ENCODE data around the gene LILRA5.
A peak's percentile ranks its signal among the peaks of the same experiment; 100 is the strongest.
"Not testable (repeated sequence)": the region's sequence is repeated elsewhere in the genome, so short reads cannot be mapped to it uniquely, and the experiment has no call there.

Gene LILRA5

DNA sequence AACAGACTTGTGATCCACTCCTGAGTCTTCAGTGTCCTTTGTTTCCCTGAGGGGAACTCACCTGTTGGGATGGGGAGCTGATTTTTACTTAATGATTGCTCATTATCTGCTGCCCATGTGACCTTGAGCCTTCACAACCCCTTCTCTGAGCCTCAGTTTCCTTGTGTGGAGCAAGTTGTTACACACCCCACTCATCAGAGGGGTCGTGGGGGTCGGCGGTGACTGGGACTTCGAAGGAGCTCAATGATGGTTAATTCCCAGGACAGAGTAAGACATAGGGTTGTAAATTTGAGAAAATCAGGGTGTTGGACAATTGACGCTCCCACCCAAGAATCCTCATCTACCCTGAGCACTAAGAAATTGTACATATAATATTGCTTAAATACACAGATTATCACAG lies 13.5 kb downstream of the LILRA5 start:
- no peak for DNase-seq

- no peak for DNase-seq
Measured at GRCh38 chr19:54299126-54299498, 13.9 kb downstream of the LILRA5 start.

- DNase-seq, result no peak
Measured at GRCh38 chr19:54298357-54299125, 14.4 kb downstream of the LILRA5 start.

DNA sequence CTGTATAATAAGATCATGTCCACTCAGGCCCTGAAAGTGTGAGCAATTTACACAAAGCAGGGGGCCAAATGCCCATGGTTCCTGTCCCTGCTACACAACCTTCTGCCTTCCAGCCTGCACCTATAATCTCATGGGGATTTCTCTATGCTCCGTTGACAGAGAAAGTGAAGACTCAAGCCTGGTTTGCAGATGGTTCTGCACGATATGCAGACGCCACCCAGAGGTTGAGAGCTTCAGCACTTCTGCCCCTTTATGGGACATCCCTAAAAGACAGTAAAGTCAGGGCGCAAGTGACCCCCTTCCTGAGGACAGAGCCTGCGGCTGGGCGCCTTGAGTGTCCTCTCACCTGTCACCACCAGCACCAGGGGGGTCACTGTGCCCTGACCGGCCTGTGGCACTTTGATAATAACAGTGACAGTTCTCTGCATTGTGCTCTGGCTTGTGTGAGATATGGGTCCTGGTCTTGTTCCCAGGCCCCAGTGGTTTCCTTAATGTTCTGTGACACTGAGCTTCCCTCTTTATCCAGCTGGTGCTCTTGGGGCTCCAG lies 15.1 kb downstream of the LILRA5 start:
- peak; percentile 62 for DNase-seq

DNA sequence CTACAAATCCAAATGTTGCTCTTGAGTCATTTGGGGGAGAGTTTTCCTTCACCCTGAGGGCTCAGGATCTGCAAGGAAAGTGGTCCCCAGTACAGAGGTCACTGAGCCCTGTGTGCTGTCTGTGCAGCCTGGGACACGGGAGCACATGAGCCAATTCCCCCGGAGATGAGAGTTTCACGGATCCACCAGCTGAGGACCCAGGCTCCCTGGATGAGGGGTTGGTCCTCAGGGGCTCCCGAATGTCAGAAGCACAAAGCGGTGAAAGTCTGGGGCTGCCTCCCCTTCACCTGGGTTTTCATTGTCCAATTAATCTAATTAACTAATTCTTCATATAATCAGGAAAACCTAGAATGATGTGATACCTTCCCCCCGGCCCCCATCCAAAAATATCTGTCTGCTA lies 18.4 kb downstream of the LILRA5 start:
- DNase-seq, result no peak

DNA sequence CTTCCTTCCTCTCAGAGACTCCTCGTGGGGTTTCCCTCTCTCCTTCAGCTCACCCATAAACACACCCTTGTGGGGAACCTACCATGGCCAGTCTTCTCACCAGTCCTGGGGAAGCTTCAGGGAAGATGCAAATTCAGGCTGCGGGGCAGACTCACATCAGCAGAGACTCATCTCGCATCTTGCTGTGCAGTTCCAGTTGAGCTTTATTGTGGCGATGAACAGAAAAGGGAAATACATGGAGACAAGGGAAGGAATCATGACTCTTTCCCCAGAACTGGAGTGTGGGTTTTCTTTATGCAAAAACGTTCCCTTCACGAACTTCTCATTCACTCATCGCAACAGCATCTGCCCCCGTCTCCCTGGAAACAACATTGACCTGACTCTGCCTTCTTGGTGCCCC lies 23.8 kb downstream of the LILRA5 start:
- DNase-seq, result not testable (repeated sequence)

DNA sequence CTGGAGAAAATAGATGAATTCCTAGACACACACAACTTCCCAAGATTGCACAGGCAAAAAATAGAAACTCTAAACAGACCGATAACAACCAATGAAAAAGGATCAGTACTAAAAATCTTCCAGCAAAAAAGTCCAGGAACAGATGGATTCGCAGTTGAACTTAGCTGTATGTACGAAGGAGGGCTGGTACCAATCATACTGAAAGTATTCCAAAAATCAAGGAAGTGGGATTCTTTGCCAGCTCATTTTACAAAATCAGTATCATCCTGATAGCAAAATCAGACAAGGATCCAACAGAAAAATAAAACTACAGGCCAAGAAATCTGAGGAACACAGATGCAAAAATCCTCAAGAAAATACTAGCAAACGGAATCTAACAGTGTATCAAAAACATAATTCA lies 25.5 kb downstream of the LILRA5 start:
- no peak for DNase-seq

DNA sequence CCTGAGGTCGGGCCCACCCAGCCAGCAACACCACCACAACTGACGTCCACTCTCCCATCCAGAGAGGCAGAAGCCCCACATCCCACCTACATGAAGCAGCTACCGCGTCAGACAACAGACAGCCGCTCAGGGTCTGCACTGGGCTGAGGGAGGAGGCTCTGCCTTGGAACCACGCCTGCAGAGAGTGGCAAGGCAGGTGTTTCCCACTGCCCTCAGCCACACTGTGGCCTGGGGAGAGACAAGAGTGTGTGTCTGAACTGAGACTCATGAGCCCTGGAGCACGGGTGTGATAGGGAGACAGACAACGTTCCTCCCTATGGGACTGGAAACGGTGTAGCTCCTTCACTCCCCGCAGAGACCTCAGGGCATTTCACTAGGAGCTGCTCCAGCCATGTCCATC lies 26.7 kb downstream of the LILRA5 start:
- DNase-seq, result not testable (repeated sequence)

DNA sequence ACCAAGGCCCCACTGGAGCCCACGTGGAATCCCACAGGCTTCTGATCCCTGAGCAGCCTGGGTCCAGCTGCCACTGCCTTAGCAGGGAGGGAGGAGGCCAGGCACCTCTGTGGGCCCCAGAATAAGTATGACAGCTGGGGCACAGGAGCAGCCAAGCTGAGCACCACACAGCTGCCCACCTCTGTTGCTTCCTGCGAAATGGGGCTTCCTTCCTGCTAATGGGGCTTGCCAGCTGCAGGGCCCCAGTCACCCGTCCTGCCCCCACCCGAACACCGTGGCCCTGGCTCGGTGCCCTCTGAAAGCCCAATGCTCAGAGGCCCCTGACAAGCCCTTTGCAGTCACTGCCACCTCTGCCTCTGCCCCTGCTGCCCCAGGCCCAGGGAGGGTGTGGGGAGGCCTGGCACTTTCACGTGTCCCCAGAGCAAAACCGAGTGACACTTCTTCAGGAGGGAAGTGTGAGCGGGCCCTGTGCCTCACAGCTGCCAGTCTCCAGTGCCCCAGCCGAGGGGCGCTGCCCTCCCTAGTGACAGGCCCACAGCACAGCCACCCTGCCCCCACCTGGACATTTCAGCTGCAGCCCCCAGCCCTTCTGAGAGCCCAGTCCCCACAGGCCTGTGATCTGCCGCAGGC lies 27.4 kb downstream of the LILRA5 start:
- DNase-seq, result not testable (repeated sequence)

DNA sequence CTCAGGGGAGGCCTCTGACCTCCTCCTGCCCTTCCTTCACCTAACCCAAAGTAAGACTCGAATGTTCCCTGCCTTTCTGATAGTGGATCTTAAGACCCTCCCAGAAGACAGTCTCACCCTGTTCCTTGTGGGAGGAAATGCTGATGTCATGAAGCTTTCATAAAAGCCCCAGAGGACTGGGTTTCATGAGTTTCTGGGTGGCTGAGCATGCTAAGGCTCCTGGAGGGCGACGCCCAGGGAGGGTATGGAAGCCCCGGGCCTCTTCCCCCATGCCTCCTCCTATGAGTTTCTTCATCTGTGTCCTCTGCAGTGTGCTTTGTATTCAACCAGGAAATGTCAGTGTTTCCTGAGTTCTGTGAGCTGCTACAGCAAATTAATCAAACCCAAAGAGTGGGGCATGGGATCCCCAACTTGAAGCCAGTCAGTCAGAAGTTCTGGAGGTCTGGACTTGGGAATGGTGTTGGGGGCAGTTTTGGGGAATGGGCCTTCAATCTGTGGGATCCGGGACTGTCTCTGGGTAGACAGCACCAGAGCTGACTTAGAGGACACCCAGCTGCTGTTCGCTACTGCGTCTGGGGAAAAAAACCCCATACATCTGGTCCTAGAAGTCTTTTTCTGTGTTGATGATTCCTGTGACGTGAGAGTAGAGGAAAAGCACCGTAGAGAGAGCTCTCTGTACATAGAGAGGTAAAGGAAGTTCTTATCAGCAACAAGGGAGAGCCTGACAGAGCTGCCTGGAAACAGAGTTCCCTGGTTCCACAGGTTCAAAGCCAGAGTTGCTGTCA lies 30.1 kb downstream of the LILRA5 start:
- peak; percentile 40 for DNase-seq

DNA sequence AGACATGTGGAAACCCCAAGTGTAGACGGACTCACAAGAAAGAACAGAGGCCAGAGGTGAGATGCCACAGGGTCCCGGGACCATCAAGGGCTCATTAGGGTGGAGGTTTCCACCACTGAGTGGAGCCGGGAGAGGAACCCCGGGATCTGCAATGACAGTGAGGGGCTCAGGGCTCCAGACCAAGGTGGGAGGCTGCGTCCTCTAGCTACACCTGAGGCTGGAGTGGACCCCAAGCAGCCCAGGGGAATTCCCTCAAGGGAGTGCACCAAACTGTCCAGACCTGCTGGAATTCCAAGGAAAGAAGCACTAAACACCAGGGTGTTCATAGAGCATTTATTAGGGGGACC lies 31.3 kb downstream of the LILRA5 start:
- DNase-seq, result not testable (repeated sequence)

DNA sequence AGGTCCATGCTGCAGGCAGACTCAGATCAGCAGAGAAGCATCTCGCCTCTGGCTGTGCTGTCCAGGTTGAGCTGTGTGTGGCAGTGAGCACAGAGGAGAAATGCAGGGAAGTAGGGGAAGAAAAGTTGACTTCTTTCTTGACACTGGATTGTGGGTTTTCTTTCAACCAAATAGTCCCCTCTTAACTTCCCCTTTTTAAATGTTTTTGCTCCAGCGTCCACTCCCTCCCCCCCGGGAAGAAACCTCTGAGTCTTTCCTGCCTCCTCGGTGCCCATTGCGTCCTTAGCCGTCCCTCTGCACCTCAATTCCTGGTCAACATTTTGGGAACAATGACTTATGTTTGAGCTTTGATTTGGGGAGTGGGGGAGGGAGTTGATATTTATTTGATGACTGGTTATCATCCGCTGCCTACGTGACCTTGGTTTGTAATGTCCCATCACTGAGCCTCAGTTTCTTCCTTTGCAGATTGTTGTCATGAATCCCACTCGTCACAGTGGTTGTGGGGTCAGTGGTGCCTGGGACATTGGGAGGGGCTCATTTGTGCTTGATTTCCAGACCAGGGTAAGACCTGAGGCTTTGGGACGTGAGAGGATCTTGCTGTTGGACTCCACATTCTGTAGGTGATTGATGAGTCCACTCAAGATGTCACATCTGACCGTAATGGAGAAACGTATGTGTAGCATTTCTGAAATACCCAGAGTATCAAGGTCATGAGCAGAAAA lies 31.8 kb downstream of the LILRA5 start, which contains the start of gene LILRB2:
Gene LILRB2 (minus strand): TSS at position 104 of the 722 bp plus-strand sequence. CDS start 614 bp downstream, outside the sequence.
- DNase-seq, result peak; percentile 71

GRCh38 chr19:54280441-54280840 lies 32.5 kb downstream of the LILRA5 start:
- DNase-seq, result not testable (repeated sequence)

- DNase-seq, result not testable (repeated sequence)
Measured at GRCh38 chr19:54280025-54280424, 32.9 kb downstream of the LILRA5 start.

DNA sequence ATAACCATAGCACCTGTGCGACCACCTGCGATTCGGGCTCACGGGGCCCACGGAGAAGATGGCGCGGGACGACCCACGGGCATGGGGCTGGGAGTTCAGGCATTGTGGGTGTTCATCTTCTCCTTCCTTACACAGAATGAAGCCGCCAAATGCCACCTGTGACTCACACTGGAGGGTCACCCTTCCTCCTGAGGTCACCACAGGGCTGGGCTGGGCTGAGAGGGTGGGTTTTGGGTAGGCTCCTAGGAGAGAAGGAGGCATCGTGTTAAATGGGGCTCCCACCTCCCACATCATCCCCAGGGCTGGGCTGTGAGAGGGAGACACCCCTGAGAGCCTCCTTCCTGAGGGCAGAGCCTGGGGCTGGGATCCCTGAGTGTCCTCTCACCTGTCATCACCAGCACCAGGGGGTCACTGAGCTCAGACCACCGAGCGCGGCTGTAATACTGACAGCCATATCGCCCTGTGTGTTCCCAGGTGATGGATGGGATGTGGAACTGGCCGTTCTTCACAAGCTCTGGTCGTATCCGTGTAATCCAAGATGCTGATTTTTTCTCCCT lies 33.5 kb downstream of the LILRA5 start:
- DNase-seq, result no peak

DNA sequence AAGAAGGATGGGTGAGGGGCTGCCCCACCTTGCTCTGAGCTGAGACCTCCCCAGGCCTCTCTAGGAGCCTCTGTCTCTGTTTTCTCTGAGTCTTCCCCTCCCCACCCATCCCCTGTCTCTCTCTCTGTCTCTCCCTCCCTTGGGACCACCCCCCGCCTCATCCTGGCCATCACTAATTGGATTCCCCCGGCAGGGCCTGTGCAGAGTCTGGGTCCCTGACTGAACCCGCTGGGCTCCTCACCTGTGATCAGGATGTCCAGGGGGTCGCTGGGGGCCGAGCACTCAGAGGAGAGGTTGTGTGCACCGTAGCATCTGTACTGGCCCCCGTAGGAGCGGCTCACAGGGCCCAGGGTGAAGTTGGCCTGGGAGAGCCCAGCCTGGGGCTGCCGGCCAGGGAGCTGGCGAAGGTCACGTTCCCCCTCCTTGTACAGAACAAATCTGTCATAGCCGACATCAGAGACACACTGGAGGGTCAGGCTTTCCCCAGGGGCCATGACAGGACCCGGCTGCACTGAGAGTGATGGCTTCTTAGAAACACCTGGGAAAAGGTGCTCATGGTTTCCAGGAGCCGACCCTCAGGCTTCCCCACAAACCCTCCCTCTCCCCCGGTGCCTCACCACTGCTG lies 34.3 kb downstream of the LILRA5 start:
- DNase-seq, result not testable (repeated sequence)

DNA sequence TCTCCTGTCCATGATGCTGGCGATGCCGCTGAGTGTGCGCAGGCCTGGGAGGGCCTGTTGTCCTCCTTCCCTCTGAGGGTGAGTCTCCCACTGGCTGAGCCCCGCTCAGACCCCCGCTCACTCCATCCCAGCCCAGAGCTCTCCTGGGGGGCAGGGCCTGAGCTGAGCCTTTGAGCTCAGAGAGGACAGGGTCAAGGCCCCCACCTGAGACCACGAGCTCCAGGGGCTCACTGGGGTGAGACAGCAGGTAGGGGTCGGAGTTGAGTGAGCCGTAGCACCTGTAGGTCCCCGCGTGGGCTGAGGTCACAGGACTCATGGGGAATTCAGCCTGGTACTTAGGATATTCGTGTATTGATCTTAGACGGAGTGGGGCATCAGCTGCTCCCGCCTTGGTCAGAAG lies 34.9 kb downstream of the LILRA5 start:
- not testable (repeated sequence) for DNase-seq

- not testable (repeated sequence) for DNase-seq
Measured at GRCh38 chr19:54277111-54277615, 35.8 kb downstream of the LILRA5 start.

DNA sequence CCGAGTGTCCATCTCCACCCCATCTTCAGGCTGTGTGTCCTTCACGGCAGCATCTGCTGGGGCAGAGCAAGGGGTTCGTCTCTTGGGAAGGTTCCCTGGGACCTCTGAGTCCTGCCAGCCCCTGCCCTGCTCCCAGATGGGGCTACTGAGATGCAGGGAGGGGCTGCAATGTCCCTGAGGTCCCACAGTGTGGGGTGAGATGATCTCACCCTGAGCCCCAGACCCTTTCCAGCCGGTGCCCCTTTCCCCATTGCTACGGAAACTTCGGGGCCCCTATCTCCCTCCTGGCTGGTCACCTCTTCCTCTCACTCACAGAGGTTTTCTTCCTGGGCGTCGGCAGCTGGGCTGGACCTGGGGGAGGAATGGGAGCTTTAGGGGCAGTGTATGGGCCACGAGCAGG lies 37.0 kb downstream of the LILRA5 start:
- DNase-seq, result no peak

DNA sequence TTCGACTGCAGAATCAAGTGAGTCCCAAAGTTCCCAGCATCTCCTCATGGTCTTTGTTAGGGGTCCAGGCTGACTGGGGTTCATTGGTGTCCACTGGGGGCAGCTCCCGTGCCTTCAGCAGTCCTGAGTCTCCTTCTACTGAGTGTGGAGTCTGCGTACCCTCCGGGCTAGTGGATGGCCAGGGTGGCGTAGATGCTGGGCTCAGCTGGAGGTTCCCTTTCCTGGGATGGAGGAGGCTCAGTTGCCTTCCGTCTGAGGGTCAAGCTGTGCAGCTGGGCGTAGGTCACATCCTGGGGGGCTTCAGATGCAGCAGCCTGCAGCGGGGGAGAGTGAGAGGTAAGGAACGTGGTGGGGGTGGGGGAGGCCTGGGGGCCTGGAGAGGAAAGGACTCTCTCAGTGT lies 38.5 kb downstream of the LILRA5 start:
- not testable (repeated sequence) for DNase-seq

GRCh38 chr19:54273821-54274220 lies 39.1 kb downstream of the LILRA5 start:
- no peak for DNase-seq

DNA sequence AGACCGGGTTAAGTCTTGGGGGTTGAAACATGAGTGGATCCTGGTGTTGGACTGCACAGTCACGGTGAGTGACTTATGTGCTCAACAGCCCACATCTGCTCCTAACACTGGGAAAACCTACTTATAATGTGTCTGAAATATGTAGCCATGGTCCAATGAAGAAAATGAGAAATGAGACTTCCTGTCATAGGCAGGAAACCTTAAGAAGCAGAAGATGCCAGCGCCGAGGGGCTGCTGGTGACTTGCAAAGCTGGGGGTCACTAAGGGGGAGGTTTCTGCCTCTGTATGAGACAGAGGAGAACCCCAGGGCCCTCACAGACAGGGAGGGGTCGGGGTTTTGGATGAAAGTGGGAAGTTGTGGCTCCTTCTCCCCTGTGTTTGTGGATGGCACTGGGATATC lies 40.8 kb downstream of the LILRA5 start:
- DNase-seq, result not testable (repeated sequence)

Measured in OCI-M1 (cell line).